Measurements from ENCODE around the gene MXRA8. TPM values are rescaled to one million over a fixed set of nuclear protein-coding genes. Genes with fewer than 3 reads are reported as not detected.

The MXRA8 gene
- total RNA-seq, 1 donor from 2014 or later = 345 TPM

DNA sequence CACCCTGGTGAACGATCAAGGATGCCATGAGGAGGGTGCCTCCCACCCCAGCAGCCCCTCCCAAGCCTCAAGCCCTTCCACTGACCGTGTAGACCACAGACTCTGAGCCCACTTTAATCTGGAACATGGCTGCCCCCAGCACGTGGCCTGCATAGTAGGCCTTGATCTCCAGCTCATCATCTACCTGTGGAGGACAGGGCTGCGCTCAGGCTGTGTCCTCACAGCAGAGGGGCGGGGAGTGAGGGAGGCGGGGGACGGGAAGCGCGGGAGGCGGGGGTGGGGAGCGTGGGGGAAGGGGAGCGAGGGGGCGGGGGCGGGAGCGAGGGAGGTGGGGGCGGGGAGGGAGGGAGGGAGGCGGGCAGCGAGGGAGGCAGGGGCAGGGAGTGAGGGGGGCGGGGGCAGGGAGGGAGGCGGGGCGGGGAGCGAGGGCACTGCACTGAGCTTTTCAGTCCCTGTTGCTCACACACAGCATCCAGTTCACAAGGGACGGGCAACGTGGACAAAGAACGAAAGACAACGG, 42.9 kb downstream of the MXRA8 start:
- no peak for DNase-seq (ENCODE audit: low spot score in 2 of 2)
- Histone ChIP-seq H3K27ac (no peak overlapping the region), H3K27me3 (no peaks in the 10 kb centered on the region), H3K36me3 (peaks cover 67 to 70% of the 10 kb centered on the region in 2 donors), H3K4me3 (no peak overlapping the region), H3K4me1 (peaks cover 3 to 12% of the 10 kb centered on the region in 2 donors), H3K9me3 (no peaks in the 10 kb centered on the region)
- intact Hi-C loops (cut with DNase I) = no loop called here
- TF ChIP-seq, protein P1, sequence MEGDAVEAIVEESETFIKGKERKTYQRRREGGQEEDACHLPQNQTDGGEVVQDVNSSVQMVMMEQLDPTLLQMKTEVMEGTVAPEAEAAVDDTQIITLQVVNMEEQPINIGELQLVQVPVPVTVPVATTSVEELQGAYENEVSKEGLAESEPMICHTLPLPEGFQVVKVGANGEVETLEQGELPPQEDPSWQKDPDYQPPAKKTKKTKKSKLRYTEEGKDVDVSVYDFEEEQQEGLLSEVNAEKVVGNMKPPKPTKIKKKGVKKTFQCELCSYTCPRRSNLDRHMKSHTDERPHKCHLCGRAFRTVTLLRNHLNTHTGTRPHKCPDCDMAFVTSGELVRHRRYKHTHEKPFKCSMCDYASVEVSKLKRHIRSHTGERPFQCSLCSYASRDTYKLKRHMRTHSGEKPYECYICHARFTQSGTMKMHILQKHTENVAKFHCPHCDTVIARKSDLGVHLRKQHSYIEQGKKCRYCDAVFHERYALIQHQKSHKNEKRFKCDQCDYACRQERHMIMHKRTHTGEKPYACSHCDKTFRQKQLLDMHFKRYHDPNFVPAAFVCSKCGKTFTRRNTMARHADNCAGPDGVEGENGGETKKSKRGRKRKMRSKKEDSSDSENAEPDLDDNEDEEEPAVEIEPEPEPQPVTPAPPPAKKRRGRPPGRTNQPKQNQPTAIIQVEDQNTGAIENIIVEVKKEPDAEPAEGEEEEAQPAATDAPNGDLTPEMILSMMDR (IDR thresholded peaks at IDR 0.05) = no peak

DNA sequence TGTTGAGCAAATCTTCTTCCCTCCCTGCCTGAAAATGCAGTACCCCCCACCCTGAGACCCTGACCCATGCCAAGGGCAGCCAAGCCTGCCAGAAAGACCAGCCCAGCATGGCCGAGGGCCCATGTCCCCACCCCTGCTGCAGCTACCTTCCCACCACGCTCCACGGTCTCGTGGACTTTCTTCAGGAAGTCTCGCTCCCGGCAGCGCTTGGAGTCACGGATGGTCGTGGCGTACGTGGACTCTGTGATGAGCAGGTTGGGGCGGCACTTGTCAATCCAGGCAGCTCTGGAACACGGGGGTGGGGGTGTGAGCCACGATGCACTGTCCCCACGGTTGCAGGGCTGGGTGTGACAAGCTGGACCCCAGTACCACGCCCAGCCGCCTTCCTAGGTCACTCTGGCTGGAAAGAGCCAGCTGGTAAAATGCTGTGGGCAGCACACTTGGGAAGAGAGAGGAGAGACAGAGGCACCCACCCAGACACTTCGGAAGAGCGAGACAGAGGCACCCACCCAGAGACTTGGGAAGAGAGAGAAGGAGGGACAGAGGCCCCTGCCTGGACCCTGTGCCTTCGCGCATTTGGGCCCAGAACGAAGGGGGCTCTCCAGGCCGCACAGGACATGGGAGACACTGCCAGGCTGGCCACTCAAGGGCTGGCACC, 43.5 kb downstream of the MXRA8 start:
- intact Hi-C loops (cut with DNase I) = no loop called here
- Histone ChIP-seq H3K4me3 (no peak overlapping the region), H3K27ac (no peak overlapping the region), H3K36me3 (peaks cover 60 to 71% of the 10 kb centered on the region in 2 donors), H3K4me1 (peaks cover 3 to 14% of the 10 kb centered on the region in 2 donors), H3K27me3 (no peaks in the 10 kb centered on the region), H3K9me3 (no peaks in the 10 kb centered on the region)
- DNase-seq (ENCODE audit: low spot score in 2 of 2) = no peak
- TF ChIP-seq, protein P1 (IDR thresholded peaks at IDR 0.05) = no peak

DNA sequence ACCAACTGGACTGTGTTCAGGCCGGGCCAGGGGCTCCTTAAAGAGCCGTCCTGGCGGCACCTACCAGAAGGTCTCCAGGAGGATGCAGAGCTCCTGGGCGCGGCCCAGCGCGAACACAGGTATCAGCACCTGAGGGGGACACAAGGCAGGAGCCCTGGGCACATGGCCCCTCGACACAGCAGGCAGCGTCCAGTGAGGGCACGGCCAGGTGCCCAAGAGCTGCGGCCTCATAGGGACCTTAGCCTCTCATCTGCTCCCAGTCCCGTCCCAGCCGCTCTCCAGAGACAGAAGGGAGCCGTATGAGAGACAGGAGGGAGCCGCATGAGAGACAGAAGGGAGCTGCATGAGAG, 44.1 kb downstream of the MXRA8 start:
- DNase-seq (ENCODE audit: low spot score in 2 of 2) = no peak
- TF ChIP-seq, protein P1 (IDR thresholded peaks at IDR 0.05) = no peak
- H3K4me3 ChIP-seq = no peak overlapping the region
- H3K27me3 ChIP-seq = no peaks in the 10 kb centered on the region
- peaks cover 54 to 67% of the 10 kb centered on the region in 2 donors for H3K36me3 ChIP-seq
- H3K4me1 ChIP-seq = peaks cover 3 to 20% of the 10 kb centered on the region in 2 donors
- intact Hi-C loops (cut with DNase I) = no loop called here
- H3K27ac ChIP-seq = no peak overlapping the region
- no peaks in the 10 kb centered on the region for H3K9me3 ChIP-seq

DNA sequence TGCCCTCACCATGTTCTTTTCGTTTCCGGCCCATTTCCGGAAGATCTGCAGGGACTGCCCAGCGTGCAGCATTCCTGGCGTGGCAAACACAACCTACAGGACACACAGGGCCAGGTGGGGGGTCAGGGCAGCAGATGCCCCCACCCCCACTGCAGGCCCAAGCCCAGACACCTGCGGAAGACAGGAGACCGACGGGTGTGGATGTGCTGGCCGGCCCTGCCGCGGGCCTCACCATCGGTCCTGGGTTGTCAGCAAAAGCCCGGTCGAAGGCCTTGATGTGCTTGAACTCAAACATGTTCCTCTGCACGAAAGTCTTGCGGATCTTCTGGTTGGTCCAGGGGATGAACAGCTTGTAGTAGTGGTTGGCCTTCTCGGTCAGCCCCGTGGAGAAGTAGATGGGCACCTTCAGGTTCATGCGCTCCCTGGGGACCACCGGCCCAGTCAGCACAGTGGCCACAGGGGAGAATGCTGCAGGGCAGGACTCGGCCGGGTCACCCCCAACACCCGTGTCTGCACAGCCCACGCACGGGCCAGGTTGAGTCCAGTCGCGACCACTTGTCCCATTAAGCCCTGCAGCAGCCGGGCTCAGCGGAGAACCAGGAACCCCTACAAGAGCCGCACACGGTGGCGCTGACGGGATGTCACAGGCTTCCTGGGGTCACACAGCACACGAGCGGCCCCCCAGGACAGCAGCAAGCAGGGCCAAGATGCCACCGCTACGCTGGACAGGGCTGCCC, 44.7 kb downstream of the MXRA8 start:
- H3K4me1 ChIP-seq = peaks cover under 1 to 20% of the 10 kb centered on the region in 2 donors
- TF ChIP-seq, protein P1 (IDR thresholded peaks at IDR 0.05) = no peak
- H3K27me3 ChIP-seq = no peaks in the 10 kb centered on the region
- intact Hi-C loops (cut with DNase I) = no loop called here
- DNase-seq (ENCODE audit: low spot score in 2 of 2) = no peak
- H3K27ac ChIP-seq = no peak overlapping the region
- H3K4me3 ChIP-seq = no peak overlapping the region
- H3K9me3 ChIP-seq = no peaks in the 10 kb centered on the region
- H3K36me3 ChIP-seq = peaks cover 50 to 63% of the 10 kb centered on the region in 2 donors

DNA sequence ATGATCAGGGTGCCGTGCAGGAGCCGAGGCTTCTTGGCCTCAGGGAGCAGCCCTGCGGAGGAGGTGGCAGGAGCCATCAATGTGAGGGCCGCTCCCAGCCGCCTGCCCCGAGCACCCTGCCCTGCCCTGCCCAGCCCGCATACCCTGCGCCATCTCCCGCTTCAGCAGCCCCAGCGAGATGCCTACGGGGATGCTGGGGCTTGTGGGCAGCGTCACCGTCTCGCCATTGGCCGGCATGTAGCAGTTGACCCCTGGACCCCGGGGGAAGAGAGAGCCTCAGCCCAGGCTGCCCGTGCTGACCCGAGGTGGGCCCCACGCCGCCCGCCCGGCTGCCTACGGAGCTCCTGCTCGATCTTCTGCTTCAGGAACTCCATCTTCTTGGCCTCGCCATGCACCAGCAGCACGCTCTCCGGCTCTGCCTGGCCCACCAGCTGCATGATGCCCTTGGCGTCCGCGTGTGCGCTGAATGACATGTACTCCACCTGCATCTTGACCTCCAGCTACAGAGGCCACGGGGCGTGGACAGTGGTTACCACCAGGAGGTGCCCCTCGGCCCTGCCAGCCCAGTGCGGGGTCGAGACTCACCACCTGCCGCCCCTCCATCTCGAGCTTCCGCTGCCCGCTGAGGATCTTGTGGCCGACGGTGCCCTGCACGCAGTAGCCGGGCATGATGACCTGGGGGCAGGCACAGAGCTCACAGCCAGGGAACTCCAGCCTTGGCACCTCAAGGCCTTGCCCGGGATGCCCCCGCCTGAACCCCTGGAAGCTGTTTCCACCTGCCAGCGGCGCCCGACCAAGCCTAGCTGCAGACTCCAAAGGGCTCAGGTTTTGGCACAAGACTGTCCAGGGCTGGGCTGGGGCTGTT, 45.7 kb downstream of the MXRA8 start:
- intact Hi-C loops (cut with DNase I) = no loop called here
- Histone ChIP-seq H3K4me1 (peaks cover 0 to 14% of the 10 kb centered on the region in 2 donors), H3K27me3 (no peaks in the 10 kb centered on the region), H3K36me3 (peaks cover 50 to 63% of the 10 kb centered on the region in 2 donors), H3K4me3 (no peak overlapping the region), H3K9me3 (no peaks in the 10 kb centered on the region), H3K27ac (no peak overlapping the region)
- DNase-seq (ENCODE audit: low spot score in 2 of 2) = no peak
- TF ChIP-seq, protein P1 (IDR thresholded peaks at IDR 0.05) = no peak
